SIG-M5 treated with dmso at 0.1 percent for 504 hours (cell line): Measurements from ENCODE around the gene FBXO44.

Experiments
- DNase-seq: peaks from one replicate; lab custom pipeline; 2025; ENCODE audit not compliant: unreplicated experiment; lab: John Stamatoyannopoulos, UW

The FBXO44 gene

GRCh38 chr1:11688506-11688905 is 33.8 kb downstream of the FBXO44 start:
- DNase-seq: no peak

- no peak for DNase-seq
Observed at GRCh38 chr1:11690397-11691301, 36.0 kb downstream of the FBXO44 start.

GRCh38 chr1:11691302-11691914 is 36.7 kb downstream of the FBXO44 start, which contains the start of gene DRAXIN:
Gene DRAXIN, plus strand, starts transcription at chr1:11691710. Its CDS starts 14,549 bp downstream, at chr1:11706259.
- no peak for DNase-seq

GRCh38 chr1:11691928-11692711 is 37.4 kb downstream of the FBXO44 start:
- DNase-seq: no peak

GRCh38 chr1:11693024-11693590 is 38.4 kb downstream of the FBXO44 start:
- peak; percentile 50 for DNase-seq

DNA sequence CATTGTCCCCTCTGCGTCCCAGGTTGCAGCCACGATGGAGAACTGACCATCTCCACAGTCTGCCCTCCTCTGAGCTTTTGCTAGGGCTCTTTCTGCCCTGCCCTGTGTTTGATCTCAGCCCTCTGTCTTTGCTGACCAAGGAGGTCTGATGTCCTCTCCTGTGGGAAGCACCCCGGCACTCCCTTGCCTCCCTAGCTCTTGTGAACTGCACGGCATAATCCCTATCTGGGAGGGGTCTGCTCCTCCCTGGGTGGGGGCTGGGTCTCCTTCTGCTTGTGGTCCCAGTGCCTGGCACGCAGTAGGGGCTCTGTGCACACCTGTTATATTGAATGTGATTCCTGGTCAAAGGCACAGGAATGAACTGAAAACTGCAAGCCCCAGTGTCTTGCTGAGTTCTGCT is 39.2 kb downstream of the FBXO44 start:
- no peak for DNase-seq

GRCh38 chr1:11695861-11696260 is 41.2 kb downstream of the FBXO44 start:
- DNase-seq: no peak

DNA sequence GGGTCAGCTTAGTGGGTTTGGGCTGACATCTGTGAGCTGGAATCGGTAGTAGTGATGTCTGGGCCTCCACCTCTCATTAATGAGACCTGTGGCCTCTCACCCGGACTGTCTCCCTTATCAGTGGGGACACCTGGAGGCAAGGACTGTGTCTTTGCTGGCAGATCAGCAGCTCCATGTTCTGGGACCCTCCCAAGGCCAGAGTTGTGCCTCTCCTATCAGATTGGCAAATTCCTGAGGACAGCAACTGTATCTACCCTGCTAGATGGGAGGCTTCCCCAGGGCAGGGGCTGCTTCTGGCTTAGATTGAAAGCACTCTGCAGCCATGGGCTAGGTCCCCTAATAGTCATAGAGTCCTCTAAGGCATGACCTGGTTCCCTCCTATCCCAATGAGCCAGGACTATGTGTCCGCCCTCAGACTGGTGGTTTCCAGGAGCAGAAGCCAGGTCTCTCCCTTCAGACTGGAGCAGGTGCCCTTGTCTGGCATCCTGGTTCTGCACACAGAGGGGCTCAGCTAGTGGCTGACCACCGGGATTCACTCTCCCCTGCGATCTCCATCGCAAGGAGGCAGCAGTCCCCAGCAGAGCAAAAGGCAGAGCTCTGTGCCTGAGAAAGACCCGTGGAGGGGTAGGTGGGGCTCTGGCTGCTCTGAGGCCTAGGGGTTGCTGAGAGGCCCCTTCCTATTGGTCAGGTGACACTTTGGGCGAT is 42.7 kb downstream of the FBXO44 start:
- no peak for DNase-seq

DNA sequence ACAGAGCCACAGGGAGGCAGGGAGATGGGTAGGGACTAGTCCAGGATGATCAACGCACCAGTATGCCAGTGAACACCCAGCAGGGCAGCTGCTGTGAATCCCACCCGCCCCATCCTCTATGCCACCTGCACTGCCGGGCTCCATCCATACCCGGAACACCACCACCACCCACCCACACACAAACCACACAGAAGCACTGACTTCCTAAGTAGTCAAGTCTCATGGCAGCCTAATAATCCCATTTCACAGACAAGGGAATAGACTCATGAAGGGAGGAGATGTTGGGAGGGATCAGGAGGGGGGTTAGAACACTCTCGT is 43.2 kb downstream of the FBXO44 start:
- DNase-seq: no peak

DNA sequence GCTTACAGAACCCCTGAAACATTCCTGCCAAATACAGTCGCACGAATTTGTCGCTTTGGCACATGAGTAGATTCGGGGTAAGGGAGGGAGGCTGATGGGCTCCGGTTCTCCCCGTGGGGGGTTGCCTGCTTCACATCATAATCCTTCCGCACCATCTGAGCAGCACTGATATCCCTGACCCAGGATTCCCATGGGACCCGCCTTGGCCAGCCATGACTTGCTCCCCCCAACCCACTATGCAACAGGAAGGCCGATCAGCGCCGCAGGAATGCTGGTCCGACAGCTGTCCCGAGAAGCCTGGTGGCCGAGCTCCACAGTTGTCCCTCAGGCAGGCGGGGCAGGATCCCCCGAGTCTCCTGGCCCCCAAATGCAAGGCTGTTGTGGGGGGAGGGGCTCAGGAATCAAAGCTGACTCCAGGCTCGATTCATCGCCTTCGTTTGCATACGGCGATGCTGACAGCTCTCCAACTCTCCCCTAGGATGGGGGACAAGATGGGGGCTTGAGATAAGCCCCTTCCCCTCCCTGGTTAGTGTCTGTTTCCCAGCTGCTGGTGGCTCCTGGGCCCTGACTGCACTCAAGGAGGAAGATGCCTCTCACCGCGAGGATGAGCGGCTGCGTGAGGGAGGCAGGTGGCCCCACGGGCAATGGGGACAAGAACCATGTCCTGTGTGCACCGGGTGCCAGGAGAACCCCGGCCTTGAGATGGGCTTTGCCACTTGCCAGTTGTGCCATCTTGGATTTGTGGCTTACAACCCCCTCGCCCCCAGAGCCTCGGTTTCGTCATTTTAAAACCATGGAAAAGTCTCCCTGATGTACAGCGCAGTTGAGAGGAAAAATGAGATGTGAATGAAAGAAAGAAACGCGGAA is 46.2 kb downstream of the FBXO44 start:
- no peak for DNase-seq

- DNase-seq: no peak
Observed at GRCh38 chr1:11701551-11701961, 46.9 kb downstream of the FBXO44 start.

GRCh38 chr1:11701981-11702803 is 47.5 kb downstream of the FBXO44 start:
- DNase-seq: no peak

- no peak for DNase-seq
Observed at GRCh38 chr1:11703357-11704193, 48.9 kb downstream of the FBXO44 start.

GRCh38 chr1:11704194-11704529 is 49.5 kb downstream of the FBXO44 start:
- no peak for DNase-seq

- no peak for DNase-seq
Observed at GRCh38 chr1:11704691-11705475, 50.2 kb downstream of the FBXO44 start.

DNA sequence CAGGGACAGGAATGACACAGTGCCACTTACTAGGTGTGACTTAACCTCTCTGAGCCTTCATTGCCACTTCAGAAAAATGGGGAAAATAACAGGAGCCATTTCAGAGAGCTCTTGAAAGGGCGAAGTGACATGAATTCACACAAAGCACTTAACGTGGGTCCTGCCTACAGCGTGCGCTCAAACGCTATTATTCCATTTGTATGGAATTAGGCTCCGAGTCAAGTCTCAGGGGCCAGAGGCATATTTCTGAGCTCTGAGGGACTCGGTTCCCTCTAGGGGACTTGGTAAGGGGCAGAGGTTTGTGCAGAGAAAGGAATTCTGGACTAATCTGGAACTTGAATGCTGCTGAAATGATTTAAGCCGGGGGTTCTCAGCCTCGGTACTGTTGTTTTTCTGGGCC is 50.9 kb downstream of the FBXO44 start:
- DNase-seq: no peak

- DNase-seq: no peak
Observed at GRCh38 chr1:11706292-11706691, 51.6 kb downstream of the FBXO44 start.
